Tibial artery (tissue), 4 donors: ENCODE data around the gene AOAH.

Source experiments
- DNase-seq, 2 donors: peaks; one replicate each; pipeline ENCODE4 v3.0.0-alpha.2; 2019
- H3K27ac ChIP-seq, 2 donors: fragments of 200-600 bp; sonication (generic) in 1 of 2; 1 replicate in 1 of 2; 2 replicates in 1 of 2; pipeline ENCODE4 v1.5.1; 2018 to 2019; ENCODE audit warnings: mild to moderate bottlenecking in 1 of 2
- H3K27me3 ChIP-seq, 2 donors: fragments of 200-600 bp; sonication (generic) in 1 of 2; one replicate each; pipeline versions ENCODE4 v1.5.1 to v1.6.0; 2016 to 2019
- H3K36me3 ChIP-seq, 3 donors: fragments of 200-600 bp; sonication (generic) in 2 of 3; one replicate each; pipeline ENCODE4 v1.5.1; 2016 to 2019; ENCODE audit warnings: mild to moderate bottlenecking in 2 of 3
- H3K4me1 ChIP-seq, 4 donors: fragments of 200-600 bp; sonication (generic) in 2 of 4; 1 replicate in 3 of 4; 2 replicates in 1 of 4; pipeline ENCODE4 v1.5.1; 2016 to 2019
- H3K4me3 ChIP-seq, 2 donors: fragments of 200-600 bp; sonication (generic) in 1 of 2; 1 replicate in 1 of 2; 2 replicates in 1 of 2; pipeline ENCODE4 v1.5.1; 2018 to 2019; ENCODE audit warnings: mild to moderate bottlenecking in 2 of 2
- H3K9me3 ChIP-seq, 3 donors: fragments of 200-600 bp; sonication (generic) in 1 of 3; one replicate each; pipeline ENCODE4 v1.5.1; 2016 to 2019
- CTCF ChIP-seq, 2 experiments: fragments of 200-600 bp in 1 of 2; fragments of 450-650 bp in 1 of 2; IDR thresholded peaks; one replicate each; pipeline ENCODE4 v1.5.1; 2017 to 2019; ENCODE audit warnings: antibody characterized with exemption in 2 of 2, mild to moderate bottlenecking in 1 of 2, moderate library complexity in 1 of 2
- intact Hi-C: fragments of 100-400 bp; cut with DNase I; formaldehyde crosslinking; loops from one replicate; pipeline ENCODE4 v1.15.0; 2023; ENCODE audit warnings: low total_unique reads

Gene AOAH

DNA sequence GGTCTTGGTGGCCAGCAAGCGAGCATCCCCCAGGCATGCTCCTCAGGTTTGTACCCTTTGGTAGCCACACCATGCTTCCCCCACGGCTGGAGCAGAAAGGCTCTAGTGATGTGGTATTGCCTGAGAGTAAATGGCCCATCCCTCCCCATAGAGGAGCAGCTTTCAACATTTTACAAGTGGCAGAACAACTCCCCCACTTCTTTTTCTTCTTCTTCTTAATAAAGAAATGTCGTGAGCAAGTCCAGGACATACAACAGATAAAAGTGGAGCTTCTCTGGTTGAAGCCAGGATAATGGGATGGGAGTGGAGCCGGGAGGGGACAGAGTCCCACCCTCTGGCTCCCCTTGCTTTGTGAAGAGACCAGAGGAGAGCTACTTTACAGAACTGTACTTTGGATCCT is 203.2 kb downstream of the AOAH start:
- Histone ChIP-seq H3K9me3 (no peaks in the 10 kb centered on the region), H3K4me3 (no peak overlapping the region), H3K4me1 (no peaks in the 10 kb centered on the region), H3K27me3 (no peaks in the 10 kb centered on the region), H3K36me3 (no peaks in the 10 kb centered on the region), H3K27ac (no peak overlapping the region)
- intact Hi-C loops, result no loop called here
- DNase-seq, result no peak
- no peak for TF ChIP-seq CTCF (IDR thresholded peaks at IDR 0.05)

DNA sequence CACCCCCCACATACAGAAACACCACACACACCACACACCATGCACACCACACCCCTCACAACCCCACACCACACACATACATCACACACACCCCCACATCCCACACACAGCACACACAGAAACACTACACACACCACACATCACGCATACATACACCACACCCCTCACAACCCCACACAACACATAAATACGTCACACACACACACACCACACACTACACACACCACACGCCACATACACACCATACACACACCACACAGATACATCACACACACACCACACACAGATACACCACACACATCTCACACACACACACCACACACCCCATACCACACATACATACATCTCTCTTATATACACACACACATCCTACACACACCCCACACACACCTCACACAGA is 208.4 kb downstream of the AOAH start:
- no peak overlapping the region for H3K27ac ChIP-seq
- TF ChIP-seq CTCF (IDR thresholded peaks at IDR 0.05), result no peak
- H3K4me1 ChIP-seq, result no peaks in the 10 kb centered on the region
- H3K36me3 ChIP-seq, result no peaks in the 10 kb centered on the region
- intact Hi-C loops, result no loop called here
- H3K4me3 ChIP-seq, result no peak overlapping the region
- H3K27me3 ChIP-seq, result no peaks in the 10 kb centered on the region
- DNase-seq, result no peak
- H3K9me3 ChIP-seq, result no peaks in the 10 kb centered on the region

DNA sequence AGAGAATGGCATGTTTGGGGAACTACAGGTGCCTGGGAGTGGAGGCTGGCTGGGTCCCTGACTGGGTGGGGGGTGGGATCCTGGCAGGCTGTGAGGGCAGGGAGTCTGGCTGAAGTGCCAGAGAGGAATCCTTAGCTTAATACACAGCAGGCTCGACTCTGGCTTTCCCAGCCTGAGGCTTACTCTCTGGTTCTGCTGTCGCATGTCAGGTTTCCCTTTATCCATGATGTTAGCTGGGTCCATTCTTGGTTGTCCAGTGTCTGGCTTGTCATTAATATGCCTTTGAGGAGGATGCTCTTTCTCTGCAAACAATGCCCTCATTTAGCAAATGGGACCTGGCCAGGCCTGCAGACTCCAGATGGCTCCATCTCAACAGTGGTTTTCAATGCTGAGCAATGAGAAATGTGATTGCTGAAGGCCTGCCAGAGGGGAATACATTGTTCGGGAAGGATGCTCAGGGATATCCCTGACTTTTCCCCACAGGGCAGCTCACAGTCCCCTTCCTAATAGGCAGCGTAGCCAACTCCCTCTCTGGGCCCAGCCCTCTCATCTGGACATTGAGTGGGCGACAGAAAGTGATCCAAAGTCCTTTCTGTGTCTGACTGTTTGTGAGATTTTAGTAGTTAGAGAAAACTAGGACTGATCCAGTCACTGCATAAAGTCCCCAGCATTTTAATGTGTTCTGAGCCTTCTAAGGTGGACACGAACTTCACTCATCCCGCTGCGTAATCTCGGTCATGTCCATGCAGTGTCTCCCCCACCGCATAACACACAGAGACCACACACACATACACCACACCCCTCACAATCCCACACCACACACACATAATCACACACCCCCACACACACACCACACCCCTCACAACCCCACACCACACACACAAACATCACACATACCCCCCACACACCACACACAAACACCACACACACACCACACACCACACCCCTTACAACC is 209.7 kb downstream of the AOAH start:
- Histone ChIP-seq H3K36me3 (no peaks in the 10 kb centered on the region), H3K4me3 (no peak overlapping the region), H3K27me3 (no peaks in the 10 kb centered on the region), H3K9me3 (no peaks in the 10 kb centered on the region), H3K4me1 (no peaks in the 10 kb centered on the region), H3K27ac (no peak overlapping the region)
- DNase-seq, result no peak
- no peak for TF ChIP-seq CTCF (IDR thresholded peaks at IDR 0.05)
- intact Hi-C loops, result no loop called here

- TF ChIP-seq CTCF (IDR thresholded peaks at IDR 0.05), result no peak
- Histone ChIP-seq H3K27me3 (no peaks in the 10 kb centered on the region), H3K4me3 (no peak overlapping the region), H3K27ac (no peak overlapping the region), H3K36me3 (no peaks in the 10 kb centered on the region), H3K4me1 (no peaks in the 10 kb centered on the region), H3K9me3 (no peaks in the 10 kb centered on the region)
- DNase-seq, result no peak
- intact Hi-C loops, result no loop called here
These were observed 210.9 kb downstream of the AOAH start for GRCh38 chr7:36513393-36513792.

DNA sequence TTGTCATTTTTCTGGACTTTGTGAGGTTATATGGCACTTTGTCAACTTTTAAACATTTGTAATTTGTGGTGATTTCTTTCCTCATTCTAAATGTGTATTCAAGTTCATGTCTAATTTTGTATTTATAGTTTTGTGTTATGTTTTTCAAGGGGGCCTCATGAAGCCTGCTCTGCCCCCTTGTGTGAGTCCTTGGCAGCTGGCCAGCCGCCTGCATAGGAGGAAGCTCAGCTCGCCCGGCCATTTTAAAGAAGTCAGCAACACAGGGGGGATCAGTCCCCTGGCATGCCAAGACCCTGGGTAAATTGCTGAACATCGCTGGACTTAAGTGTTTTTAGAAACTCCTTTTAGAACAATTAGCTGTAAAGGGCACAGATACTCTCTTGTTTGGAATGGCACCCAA is 211.7 kb downstream of the AOAH start:
- H3K27ac ChIP-seq, result no peak overlapping the region
- H3K4me3 ChIP-seq, result no peak overlapping the region
- no peaks in the 10 kb centered on the region for H3K27me3 ChIP-seq
- no peak for DNase-seq
- H3K4me1 ChIP-seq, result no peaks in the 10 kb centered on the region
- no peak for TF ChIP-seq CTCF (IDR thresholded peaks at IDR 0.05)
- intact Hi-C loops, result no loop called here
- H3K9me3 ChIP-seq, result no peaks in the 10 kb centered on the region
- H3K36me3 ChIP-seq, result no peaks in the 10 kb centered on the region
